ENCODE measurements around the gene REEP1. TPM values are rescaled to one million over a fixed set of nuclear protein-coding genes. Genes with fewer than 3 reads are reported as not detected.

The REEP1 gene
- total and polyA plus RNA-seq, 2 of the 8 experiments (the other 6 are each of a cell fraction or from before 2014, with no cell fraction given), result 0.74 to 1.5 TPM

DNA sequence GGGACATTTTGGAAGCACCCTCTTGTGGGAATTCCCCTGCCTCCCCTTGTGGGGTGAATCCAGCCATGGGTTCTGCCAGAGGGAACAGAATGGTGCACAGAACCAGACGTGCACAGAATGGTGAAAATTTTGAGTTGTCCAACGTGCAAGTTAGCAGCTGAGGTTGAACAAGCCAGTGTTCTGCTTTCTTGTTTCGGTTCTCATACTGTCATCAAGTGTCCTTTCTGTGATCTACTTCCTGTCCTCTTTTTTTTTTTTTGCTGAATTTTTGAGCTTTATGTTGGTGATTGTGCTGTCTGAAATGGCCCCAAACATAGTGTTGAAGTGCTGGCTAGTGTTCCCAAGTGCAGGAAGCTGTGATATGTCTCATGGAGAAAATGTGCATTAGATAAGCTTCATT is 21.5 kb upstream of the REEP1 start:
- Histone ChIP-seq H3K4me1 (replicated peaks in 1 of 4; ENCODE audit: control insufficient read depth in 3 of 4, insufficient read depth in 4 of 4, low read length in 3 of 4) (peaks cover 0 to 6% (median 0%) of the 10 kb centered on the region in 4 experiments; a peak in 2 of 7 replicates), H2BK120ac (replicated peaks; ENCODE audit: low read depth, low read length) (no peak overlapping the region), H2AK5ac (ENCODE audit: low read depth, low read length) (no peak overlapping the region), H3K4ac (replicated peaks; ENCODE audit: insufficient read length, low read depth, low read length) (no peak overlapping the region), H3K36me3 (ENCODE audit: control insufficient read depth in 2 of 4, insufficient read depth in 4 of 4, low read length in 3 of 4) (no peaks in the 10 kb centered on the region), H3K27me3 (replicated peaks in 1 of 4; ENCODE audit: control insufficient read depth in 3 of 4, extremely low read depth in 1 of 4, insufficient read depth in 3 of 4, low read length in 3 of 4) (no peaks in the 10 kb centered on the region), H2BK15ac (ENCODE audit: low read length) (no peak overlapping the region), H3K4me2 (ENCODE audit: insufficient read depth in 1 of 2, low read depth in 2 of 2, low read length in 2 of 2) (no peak overlapping the region), H3K9me3 (ENCODE audit: insufficient read depth in 2 of 2, low read depth in 1 of 2, low read length in 1 of 2) (no peaks in the 10 kb centered on the region), H2BK5ac (ENCODE audit: low read depth, low read length) (no peak overlapping the region), H3K56ac (replicated peaks; ENCODE audit: insufficient read length, low read depth, low read length) (no peak overlapping the region), H3K79me1 (ENCODE audit: low read depth, low read length) (0 out of 2 replicates have a peak, but pooled peaks cover 2% of the 10 kb centered on the region), H3K23me2 (ENCODE audit: low read depth, low read length) (no peaks in the 10 kb centered on the region), H4K20me1 (replicated peaks in 1 of 2; ENCODE audit: control insufficient read depth in 1 of 2, insufficient read depth in 2 of 2, low read length in 2 of 2) (no peaks in the 10 kb centered on the region), H3K79me2 (ENCODE audit: control insufficient read depth in 1 of 2, insufficient read depth in 2 of 2, low read length in 2 of 2) (no peaks in the 10 kb centered on the region), H3K4me3 (ENCODE audit: extremely low read depth in 1 of 4, insufficient read depth in 2 of 4, low read depth in 3 of 4, low read length in 4 of 4) (no peak overlapping the region), H2AFZ (ENCODE audit: low read length) (no peak overlapping the region), H3K23ac (ENCODE audit: insufficient read length) (no peak overlapping the region), H2BK20ac (ENCODE audit: low read length) (no peak overlapping the region), H3K18ac (ENCODE audit: extremely low read depth, low read length) (no peak overlapping the region), H3K9ac (replicated peaks in 1 of 4; ENCODE audit: extremely low read depth in 1 of 4, low read depth in 3 of 4, low read length in 3 of 4) (no peak overlapping the region), H3K14ac (ENCODE audit: insufficient read length) (no peak overlapping the region), H2BK12ac (ENCODE audit: low read depth, low read length) (no peak overlapping the region), H3K27ac (ENCODE audit: low read depth, low read length) (no peak overlapping the region), H4K91ac (replicated peaks; ENCODE audit: insufficient read length, low read length) (no peak overlapping the region), H4K8ac (ENCODE audit: extremely low read depth, insufficient read depth, low read length) (no peak overlapping the region), H4K5ac (ENCODE audit: insufficient read length, low read depth, low read length) (no peak overlapping the region)
- WGBS, 2 experiments (ENCODE audit: extremely low coverage in 1 of 2, insufficient coverage in 1 of 2, insufficient read length in 1 of 2, insufficient replicate concordance in 2 of 2, low coverage in 1 of 2, low lambda C conversion rate in 2 of 2, missing lambda C conversion rate in 1 of 2), result 92% methylated on average over 3 of the region's 3 CpGs; no CpG with 5 or more reads in 1 of the 2 experiments
- ChIA-PET CTCF (ENCODE audit: partially characterized antibody) (interaction anchor here (0.8 kb wide), 1 partner anchor 98 kb away, joined by 3 read pairs; no protein-coding TSS in a partner anchor), POLR2A (ENCODE audit: partially characterized antibody) (interaction anchor here (1.3 kb wide), 1 partner anchor 165 kb away, joined by 3 read pairs; no protein-coding TSS in a partner anchor)
- FAIRE-seq (no peak), DNase-seq (ENCODE audit: low read depth in 1 of 2, low spot score in 2 of 2) (no peak)
- TF ChIP-seq CHD1 (IDR thresholded peaks at IDR 0.05; ENCODE audit: low read depth, low read length), result no peak

Data from H1 (cell line).